ENCODE measurements around the gene RORC. TPM values are rescaled to one million over a fixed set of nuclear protein-coding genes. Genes with fewer than 3 reads are reported as not detected.
"Not testable (repeated sequence)": the region's sequence is repeated elsewhere in the genome, so short reads cannot be mapped to it uniquely, and the experiment has no call there.

The RORC gene
- polyA plus RNA-seq, 3 donors = 0.03 TPM; not detected in 2

DNA sequence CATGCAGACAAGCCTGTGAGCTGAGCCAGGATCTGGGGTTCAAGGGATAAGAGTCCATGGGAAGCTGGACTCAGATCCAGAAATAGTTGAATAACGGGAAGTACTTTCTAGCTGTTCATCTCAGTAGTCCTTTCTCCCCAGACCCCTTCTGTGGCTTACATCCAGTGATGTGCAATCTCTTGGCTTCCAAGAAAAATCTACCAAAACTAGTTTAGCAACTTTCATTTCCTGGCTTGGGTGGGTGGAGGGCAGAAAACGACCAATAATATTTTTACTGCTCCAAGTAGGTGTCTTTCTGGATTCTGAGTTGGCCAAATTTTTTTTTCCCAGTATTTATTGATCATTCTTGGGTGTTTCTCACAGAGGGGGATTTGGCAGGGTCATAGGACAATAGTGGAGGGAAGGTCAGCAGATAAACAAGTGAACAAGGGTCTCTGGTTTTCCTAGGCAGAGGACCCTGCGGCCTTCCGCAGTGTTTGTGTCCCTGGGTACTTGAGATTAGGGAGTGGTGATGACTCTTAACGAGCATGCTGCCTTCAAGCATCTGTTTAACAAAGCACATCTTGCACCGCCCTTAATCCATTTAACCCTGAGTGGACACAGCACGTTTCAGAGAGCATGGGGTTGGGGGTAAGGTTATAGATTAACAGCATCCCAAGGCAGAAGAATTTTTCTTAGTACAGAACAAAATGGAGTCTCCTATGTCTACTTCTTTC, 63.1 kb downstream of the RORC start:
- H3K4me1 ChIP-seq (ENCODE audit: control insufficient read depth in 1 of 2, insufficient read depth in 2 of 2, low read length in 2 of 2) = peaks cover 13 to 18% of the 10 kb centered on the region in 2 donors
- H3K4me3 Mint-ChIP-seq; H3K79me2 ChIP-seq (ENCODE audit: insufficient read depth, low read length); H3K27ac Mint-ChIP-seq; H4K20me1 ChIP-seq (ENCODE audit: insufficient read depth, low read length); H3K9ac ChIP-seq (ENCODE audit: insufficient read depth, low read length, poor library complexity, severe bottlenecking); H3K9me3 ChIP-seq (replicated peaks in 1 of 2; ENCODE audit: control insufficient read depth in 1 of 2, insufficient read depth in 1 of 2, low read length in 2 of 2); H3K4me3 ChIP-seq (replicated peaks in 1 of 3; ENCODE audit: low read depth in 2 of 3, low read length in 3 of 3); intact Hi-C loops (cut with micrococcal nuclease); H3K36me3 ChIP-seq (replicated peaks in 1 of 2; ENCODE audit: control insufficient read depth in 1 of 2, insufficient read depth in 2 of 2, low read length in 2 of 2); H3K27ac ChIP-seq (ENCODE audit: low read depth in 1 of 2, low read length in 2 of 2); H2AFZ ChIP-seq (ENCODE audit: insufficient read depth, low read depth, low read length, poor library complexity, severe bottlenecking); H3K27me3 ChIP-seq (ENCODE audit: control insufficient read depth in 2 of 2, insufficient read depth in 2 of 2, low read length in 2 of 2); H3K4me2 ChIP-seq (replicated peaks; ENCODE audit: extremely low read depth, low read length, poor library complexity, severe bottlenecking); H3K9me3 Mint-ChIP-seq; H3K36me3 Mint-ChIP-seq; H3K27me3 Mint-ChIP-seq (ENCODE audit: low read depth in 3 of 3); DNase-seq: not testable (repeated sequence)
- peaks cover 18% of the 10 kb centered on the region for H3K4me1 Mint-ChIP-seq
- no CpG with 5 or more reads among the region's 7 CpGs for WGBS (ENCODE audit: insufficient coverage)

DNA sequence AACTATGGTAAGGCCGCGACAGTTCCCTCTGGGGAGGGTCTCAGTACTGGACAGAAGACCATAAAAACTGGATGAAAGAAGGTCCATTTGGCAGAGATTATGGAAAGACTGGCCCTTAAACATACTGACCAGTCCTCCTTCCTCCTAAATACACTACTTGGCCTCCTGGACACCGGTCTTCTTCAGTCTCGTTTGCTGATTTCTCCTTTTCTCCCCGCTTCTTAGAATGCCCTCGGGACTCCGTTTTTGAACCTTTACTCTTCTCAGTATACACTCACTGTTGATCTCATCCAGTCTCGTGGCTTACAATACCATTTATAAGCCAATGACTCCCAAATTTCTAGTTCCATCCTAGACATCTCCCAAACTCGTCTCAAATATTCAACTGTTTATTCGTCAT, 67.6 kb downstream of the RORC start:
- peak overlapping the region; percentile 79 for H3K9ac ChIP-seq (ENCODE audit: insufficient read depth, low read length, poor library complexity, severe bottlenecking)
- H3K27me3 ChIP-seq (ENCODE audit: control insufficient read depth in 2 of 2, insufficient read depth in 2 of 2, low read length in 2 of 2) = no peaks in the 10 kb centered on the region
- no peaks in the 10 kb centered on the region for H4K20me1 ChIP-seq (ENCODE audit: insufficient read depth, low read length)
- intact Hi-C loops (cut with micrococcal nuclease) = no loop called here
- H2AFZ ChIP-seq (ENCODE audit: insufficient read depth, low read depth, low read length, poor library complexity, severe bottlenecking) = peak overlapping the region; percentile 97
- H3K9me3 ChIP-seq (replicated peaks in 1 of 2; ENCODE audit: control insufficient read depth in 1 of 2, insufficient read depth in 1 of 2, low read length in 2 of 2) = no peaks in the 10 kb centered on the region
- 72% methylated on average over 8 of the region's 10 CpGs for WGBS (ENCODE audit: insufficient coverage)
- Mint-ChIP-seq H3K36me3 (peaks cover 27 to 30% of the 10 kb centered on the region in 2 donors), H3K27me3 (ENCODE audit: low read depth in 3 of 3) (no peaks in the 10 kb centered on the region), H3K4me1 (peaks cover 27% of the 10 kb centered on the region), H3K4me3 (peak overlapping the region; percentile 89 to 97), H3K9me3 (peaks cover 0 to 2% (median 0%) of the 10 kb centered on the region in 7 donors), H3K27ac (peak overlapping the region; percentile 74 to 88 (median 85))
- H3K36me3 ChIP-seq (replicated peaks in 1 of 2; ENCODE audit: control insufficient read depth in 1 of 2, insufficient read depth in 2 of 2, low read length in 2 of 2) = peaks cover 22 to 29% of the 10 kb centered on the region in 2 donors
- H3K79me2 ChIP-seq (ENCODE audit: insufficient read depth, low read length) = no peaks in the 10 kb centered on the region
- peak overlapping the region; percentile 96 for H3K4me2 ChIP-seq (replicated peaks; ENCODE audit: extremely low read depth, low read length, poor library complexity, severe bottlenecking)
- H3K4me3 ChIP-seq (replicated peaks in 1 of 3; ENCODE audit: low read depth in 2 of 3, low read length in 3 of 3) = peak overlapping the region; percentile 78 to 91 (median 80)
- peak overlapping the region in 1 of 2 donors; percentile 76 for H3K27ac ChIP-seq (ENCODE audit: low read depth in 1 of 2, low read length in 2 of 2)
- TF ChIP-seq, protein P1, sequence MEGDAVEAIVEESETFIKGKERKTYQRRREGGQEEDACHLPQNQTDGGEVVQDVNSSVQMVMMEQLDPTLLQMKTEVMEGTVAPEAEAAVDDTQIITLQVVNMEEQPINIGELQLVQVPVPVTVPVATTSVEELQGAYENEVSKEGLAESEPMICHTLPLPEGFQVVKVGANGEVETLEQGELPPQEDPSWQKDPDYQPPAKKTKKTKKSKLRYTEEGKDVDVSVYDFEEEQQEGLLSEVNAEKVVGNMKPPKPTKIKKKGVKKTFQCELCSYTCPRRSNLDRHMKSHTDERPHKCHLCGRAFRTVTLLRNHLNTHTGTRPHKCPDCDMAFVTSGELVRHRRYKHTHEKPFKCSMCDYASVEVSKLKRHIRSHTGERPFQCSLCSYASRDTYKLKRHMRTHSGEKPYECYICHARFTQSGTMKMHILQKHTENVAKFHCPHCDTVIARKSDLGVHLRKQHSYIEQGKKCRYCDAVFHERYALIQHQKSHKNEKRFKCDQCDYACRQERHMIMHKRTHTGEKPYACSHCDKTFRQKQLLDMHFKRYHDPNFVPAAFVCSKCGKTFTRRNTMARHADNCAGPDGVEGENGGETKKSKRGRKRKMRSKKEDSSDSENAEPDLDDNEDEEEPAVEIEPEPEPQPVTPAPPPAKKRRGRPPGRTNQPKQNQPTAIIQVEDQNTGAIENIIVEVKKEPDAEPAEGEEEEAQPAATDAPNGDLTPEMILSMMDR (IDR thresholded peaks at IDR 0.05) = no peak
- peak in 1 of 3 donors; percentile 22 for DNase-seq
- H3K4me1 ChIP-seq (ENCODE audit: control insufficient read depth in 1 of 2, insufficient read depth in 2 of 2, low read length in 2 of 2) = peaks cover 21 to 28% of the 10 kb centered on the region in 2 donors
